ENCODE measurements around the gene SLC12A5.

The SLC12A5 gene

GRCh38 chr20:46088409-46089166 lies 59.6 kb downstream of the SLC12A5 start:
- H3K9me3 ChIP-seq (ENCODE audit: control insufficient read depth, insufficient read depth, low read depth, low read length), result no peaks in the 10 kb centered on the region
- H3K27ac ChIP-seq (ENCODE audit: extremely low read depth, low read depth, low read length), result peak overlapping the region; percentile 87
- CTCF ChIA-PET, result interaction anchor here (0.6 to 2.5 kb wide), 7 partner anchors 12 to 1667 kb away, joined by 3 to 13 read pairs (median 3); no protein-coding TSS in a partner anchor
- peak overlapping the region; percentile 95 for H3K4me3 ChIP-seq (ENCODE audit: low read depth, low read length)
- TF ChIP-seq ZNF394 (tag by site-specific recombination; IDR thresholded peaks at IDR 0.05; ENCODE audit: borderline replicate concordance) (peak; percentile 90), ZNF341 (tag by site-specific recombination; IDR thresholded peaks at IDR 0.05; ENCODE audit: low read depth) (peak; percentile 44; the same call in 1 of the 2 replicates), MZF1 (tag by site-specific recombination; IDR thresholded peaks at IDR 0.05; ENCODE audit: borderline replicate concordance) (no peak), PRDM6 (tag by site-specific recombination; IDR thresholded peaks at IDR 0.05) (peak; percentile 78), PRDM1 (tag by site-specific recombination; IDR thresholded peaks at IDR 0.05) (peak; percentile 52; the same call in 1 of the 2 replicates), PRDM4 (tag by site-specific recombination; IDR thresholded peaks at IDR 0.05) (peak; percentile 57; the same call in 1 of the 2 replicates), ZIC2 (tag by site-specific recombination; IDR thresholded peaks at IDR 0.05) (no peak)
- POLR2A ChIA-PET, result interaction anchor here (1.0 kb wide), 1 partner anchor 276 kb away, joined by 3 read pairs; no protein-coding TSS in a partner anchor
- no peaks in the 10 kb centered on the region for H3K36me3 ChIP-seq (ENCODE audit: control insufficient read depth in 2 of 2, insufficient read depth in 1 of 2, low read length in 2 of 2)
- peaks cover 26% of the 10 kb centered on the region for H3K4me1 ChIP-seq (ENCODE audit: control insufficient read depth, insufficient read depth, low read length)

GRCh38 chr20:46089167-46089416 lies 60.1 kb downstream of the SLC12A5 start:
- ChIA-PET CTCF (interaction anchor here (1.3 to 2.5 kb wide), 3 partner anchors 66 to 102 kb away, joined by 5 to 13 read pairs (median 11); no protein-coding TSS in a partner anchor), POLR2A (interaction anchor here (1.0 kb wide), 1 partner anchor 275 kb away, joined by 3 read pairs; no protein-coding TSS in a partner anchor)
- no peak for TF ChIP-seq ZNF639 (tag by site-specific recombination; IDR thresholded peaks at IDR 0.05)
- peak; percentile 78 for TF ChIP-seq ZFP37 (tag by site-specific recombination; IDR thresholded peaks at IDR 0.05)
- no peak for TF ChIP-seq ZNF366 (tag by site-specific recombination; conservative IDR thresholded peaks at IDR 0.05)
- TF ChIP-seq ZNF148 (tag by site-specific recombination; IDR thresholded peaks at IDR 0.05; ENCODE audit: borderline replicate concordance), result no peak
- TF ChIP-seq ZNF404 (tag by site-specific recombination; IDR thresholded peaks at IDR 0.05), result no peak
- TF ChIP-seq ZNF335 (tag by site-specific recombination; conservative IDR thresholded peaks at IDR 0.05), result no peak; the same call in 1 of the 2 replicates
- no peak for TF ChIP-seq ZNF785 (tag by site-specific recombination; IDR thresholded peaks at IDR 0.05)
- TF ChIP-seq ZNF645 (tag by site-specific recombination; IDR thresholded peaks at IDR 0.05), result no peak
- TF ChIP-seq ZNF132 (tag by site-specific recombination; IDR thresholded peaks at IDR 0.05; ENCODE audit: borderline replicate concordance), result no peak
- no peak for TF ChIP-seq ZNF157 (tag by site-specific recombination; IDR thresholded peaks at IDR 0.05)
- no peak for TF ChIP-seq ZNF423 (tag by site-specific recombination; IDR thresholded peaks at IDR 0.05)
- peak; percentile 34; the same call in 1 of the 2 replicates for TF ChIP-seq ZBTB10 (tag by site-specific recombination; IDR thresholded peaks at IDR 0.05)

More at GRCh38 chr20:46089167-46089416, 60.1 kb downstream of the SLC12A5 start:
- peak overlapping the region; percentile 95 for H3K4me3 ChIP-seq (ENCODE audit: low read depth, low read length)
- H3K4me1 ChIP-seq (ENCODE audit: control insufficient read depth, insufficient read depth, low read length), result peaks cover 26% of the 10 kb centered on the region
- peak overlapping the region; percentile 87 for H3K27ac ChIP-seq (ENCODE audit: extremely low read depth, low read depth, low read length)
- H3K9me3 ChIP-seq (ENCODE audit: control insufficient read depth, insufficient read depth, low read depth, low read length), result no peaks in the 10 kb centered on the region
- H3K36me3 ChIP-seq (ENCODE audit: control insufficient read depth in 2 of 2, insufficient read depth in 1 of 2, low read length in 2 of 2), result no peaks in the 10 kb centered on the region
